Pons (tissue), 1 donor: ENCODE measurements around the gene TRIM2.
A peak's percentile ranks its signal among the peaks of the same experiment; 100 is the strongest.

Experiments
- DNase-seq: peaks from one replicate; pipeline ENCODE4 v3.0.0-alpha.2; 2016; ENCODE audit warnings: low spot score

Gene TRIM2

DNA sequence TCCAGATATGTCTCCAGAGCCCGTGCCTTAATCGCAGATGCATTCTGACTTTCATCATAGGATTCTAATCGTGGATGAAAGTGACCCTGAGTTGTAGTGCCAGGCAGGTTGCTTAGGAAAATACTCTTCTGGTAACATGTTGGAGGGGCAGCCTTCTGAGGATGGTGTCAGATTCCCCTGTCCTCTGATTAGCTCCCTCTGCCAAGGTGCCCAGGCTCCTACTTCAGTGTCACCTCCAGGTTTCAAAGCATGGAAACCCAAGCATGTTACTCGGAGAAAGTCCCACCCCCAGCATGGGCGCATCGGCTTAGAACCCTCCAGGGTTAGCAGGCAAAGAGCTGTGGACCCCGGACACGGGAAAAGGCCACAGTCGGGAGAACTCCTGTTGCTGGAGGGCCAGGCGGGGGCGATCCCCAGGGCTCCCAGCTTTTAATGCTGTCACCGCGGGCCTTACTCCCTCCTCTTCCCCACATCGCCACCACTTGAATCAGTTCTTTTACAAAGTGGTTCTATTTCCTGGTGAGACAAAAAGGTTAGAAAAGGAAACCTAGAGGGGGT lies 44.5 kb downstream of the TRIM2 start:
- DNase-seq: no peak

DNA sequence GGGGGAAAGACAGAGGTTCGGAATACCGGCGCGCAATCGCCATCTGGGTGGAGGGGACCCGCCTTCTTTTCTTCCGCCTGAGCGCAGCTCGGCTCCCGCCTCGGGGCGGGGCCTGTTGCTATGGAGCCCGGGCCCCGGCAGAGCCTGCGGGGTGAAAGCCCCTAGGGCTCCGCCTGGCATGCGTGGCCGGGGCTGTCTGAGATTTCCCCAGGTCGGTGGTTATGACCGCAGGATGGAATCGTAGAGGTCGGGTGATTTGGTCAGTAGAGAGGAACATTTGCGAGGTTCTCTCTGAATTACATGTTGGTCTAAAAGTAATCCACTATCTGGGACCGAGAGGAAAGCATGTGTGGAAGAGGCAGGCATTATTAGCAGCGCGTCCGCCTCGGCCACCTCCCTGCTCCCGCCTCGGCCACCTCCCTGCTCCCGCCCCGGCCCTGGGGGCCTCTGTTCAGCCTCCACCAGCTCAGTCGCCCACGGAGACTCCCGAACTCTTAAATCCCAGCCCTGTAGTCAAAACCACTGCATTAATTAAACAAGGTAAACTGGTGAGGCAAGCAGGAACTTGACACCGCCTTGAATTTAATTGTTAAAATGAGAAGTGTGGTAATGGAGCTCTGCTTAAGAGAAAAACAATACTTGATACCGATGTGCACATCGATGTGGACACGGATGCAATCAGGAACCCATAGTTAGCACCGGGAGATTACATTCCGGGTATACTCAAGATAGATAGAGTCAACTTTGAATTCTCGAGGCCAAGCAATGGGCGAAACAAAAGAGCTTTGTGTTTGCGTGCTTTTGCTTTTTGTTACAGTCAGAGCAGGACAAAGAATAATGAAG lies 45.2 kb downstream of the TRIM2 start:
- DNase-seq: peak; percentile 90

DNA sequence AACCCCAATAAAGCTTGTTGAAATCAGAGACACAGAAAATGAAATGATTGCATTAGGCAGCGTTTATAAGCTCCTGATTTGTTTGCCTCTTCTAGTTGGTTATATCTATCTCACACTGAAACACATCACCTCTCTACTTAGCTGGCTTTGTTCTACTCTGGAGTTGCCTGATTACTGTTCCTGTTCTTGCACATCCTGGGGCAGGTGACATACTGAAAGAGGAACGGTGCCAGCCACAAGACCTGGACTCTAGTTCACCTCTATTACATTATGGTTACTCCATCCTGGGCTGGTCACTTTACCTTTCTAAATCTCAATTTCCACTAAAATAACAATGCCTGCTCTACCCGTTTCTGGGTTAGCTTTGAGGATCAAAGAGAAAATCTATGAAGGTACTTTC lies 47.9 kb downstream of the TRIM2 start:
- no peak for DNase-seq

DNA sequence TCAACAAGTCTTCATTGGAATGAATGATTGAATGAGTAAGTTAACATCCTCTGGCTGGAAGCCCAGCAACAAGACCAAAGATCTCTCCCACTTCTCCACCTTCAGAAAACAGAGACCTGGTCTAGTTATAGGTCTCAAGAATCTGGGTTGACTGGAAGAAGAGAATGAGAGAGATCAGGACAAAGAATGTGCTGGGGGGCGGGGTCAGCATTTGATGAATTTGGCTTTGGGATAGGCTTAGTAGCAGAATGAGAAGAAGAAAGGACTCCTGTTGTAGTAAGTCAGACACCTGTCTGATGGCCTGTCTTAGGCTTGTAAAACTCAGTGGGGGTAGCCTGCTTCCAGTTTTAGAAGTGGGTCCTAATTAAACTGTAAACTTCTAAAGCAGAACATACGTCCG lies 51.0 kb downstream of the TRIM2 start:
- DNase-seq: no peak

DNA sequence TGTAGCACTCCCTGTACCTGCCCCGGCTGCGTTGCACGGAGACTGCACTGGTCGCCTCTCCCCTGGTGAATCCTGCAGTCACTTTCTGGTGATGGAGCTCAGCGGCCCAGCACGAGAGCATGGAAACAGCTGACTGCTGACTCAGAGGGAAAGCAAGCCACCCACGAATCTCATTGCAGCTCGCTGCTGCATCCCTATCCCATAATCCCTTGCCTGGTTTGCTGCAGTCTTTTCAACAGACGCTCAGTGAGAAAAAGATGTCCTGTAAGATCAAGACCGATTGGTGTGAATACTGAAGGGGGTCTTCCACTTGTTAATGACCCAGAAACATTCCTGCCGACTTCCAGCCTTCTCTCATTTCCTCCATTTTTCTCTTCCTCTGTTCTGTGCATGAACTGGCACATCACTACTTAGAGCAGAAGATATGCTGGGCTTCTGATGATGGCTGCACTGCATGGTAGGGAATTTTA lies 52.9 kb downstream of the TRIM2 start:
- peak; percentile 72 for DNase-seq

DNA sequence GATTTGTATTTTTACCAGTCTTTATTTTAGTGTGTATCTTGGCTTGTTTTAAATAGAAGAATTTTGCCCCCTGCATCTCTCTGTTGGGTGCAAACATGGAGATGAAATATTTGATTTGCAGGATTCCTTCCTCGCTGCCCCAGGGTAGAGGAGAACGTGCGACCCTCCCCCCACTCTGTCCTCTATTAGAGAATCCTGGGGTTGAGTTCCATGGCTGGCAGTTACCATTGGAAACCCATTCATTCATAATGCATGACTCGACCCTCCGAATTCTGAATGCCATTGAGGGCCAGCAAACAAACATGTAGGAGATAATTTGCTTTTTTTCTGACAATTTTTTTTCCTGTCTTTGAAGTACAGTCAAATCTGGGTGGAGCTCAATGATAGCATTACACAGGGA lies 53.7 kb downstream of the TRIM2 start:
- DNase-seq: no peak

DNA sequence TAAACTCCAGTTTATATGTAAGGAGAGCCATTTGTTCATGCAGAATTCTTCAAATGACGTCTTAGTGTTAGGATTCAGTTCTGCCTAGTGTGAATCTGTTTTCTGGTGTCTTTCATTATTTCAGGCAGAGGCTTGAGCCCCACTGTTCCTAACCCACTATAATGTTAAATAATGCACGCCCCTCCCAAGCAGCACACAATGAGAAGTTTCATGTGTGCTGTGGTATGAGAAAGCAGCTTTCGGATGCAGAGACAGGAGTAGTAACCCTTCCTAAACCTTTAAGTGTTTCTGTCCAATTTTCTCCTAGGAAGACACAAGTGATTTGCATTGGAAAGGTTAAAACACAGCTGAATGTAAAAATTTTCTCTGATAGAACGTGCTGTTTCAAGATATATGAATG lies 54.5 kb downstream of the TRIM2 start:
- no peak for DNase-seq

DNA sequence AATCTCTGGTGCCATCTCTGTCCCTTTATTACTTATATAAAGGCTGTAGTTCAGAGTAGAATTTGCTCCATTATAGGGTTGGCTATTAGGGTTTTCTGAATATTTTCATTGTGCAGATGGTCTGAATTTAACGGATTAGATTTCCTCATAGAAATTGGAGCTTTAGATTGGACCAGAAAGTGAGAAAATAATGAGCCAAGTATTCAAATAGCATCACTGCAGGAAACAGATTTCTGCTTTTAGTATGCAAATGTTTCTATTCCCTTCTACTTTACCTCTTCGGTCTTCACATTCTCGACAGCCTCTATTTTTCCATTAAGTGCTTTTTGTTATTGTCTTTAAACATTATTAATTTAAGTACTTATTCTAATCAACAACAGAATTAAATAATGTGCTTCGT lies 55.4 kb downstream of the TRIM2 start:
- no peak for DNase-seq

DNA sequence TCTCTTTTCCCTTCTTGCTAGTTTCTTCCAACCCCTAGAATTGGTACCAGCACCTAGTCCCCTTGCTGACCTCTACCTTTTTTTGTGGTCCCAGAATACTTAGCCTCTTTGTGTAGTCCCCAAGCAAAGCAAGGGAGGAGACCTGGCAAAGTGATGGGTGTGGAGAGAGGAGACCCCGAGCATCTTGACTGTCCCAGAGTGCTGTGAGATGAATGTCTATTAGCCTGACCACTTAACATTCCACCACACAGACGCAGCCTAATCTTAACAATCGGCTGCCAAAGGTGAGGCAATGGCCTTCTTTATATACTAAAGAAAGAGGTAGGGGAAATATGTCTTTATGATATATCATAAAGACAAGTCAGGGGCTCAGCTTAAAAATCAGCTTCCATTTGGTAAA lies 55.9 kb downstream of the TRIM2 start:
- no peak for DNase-seq

DNA sequence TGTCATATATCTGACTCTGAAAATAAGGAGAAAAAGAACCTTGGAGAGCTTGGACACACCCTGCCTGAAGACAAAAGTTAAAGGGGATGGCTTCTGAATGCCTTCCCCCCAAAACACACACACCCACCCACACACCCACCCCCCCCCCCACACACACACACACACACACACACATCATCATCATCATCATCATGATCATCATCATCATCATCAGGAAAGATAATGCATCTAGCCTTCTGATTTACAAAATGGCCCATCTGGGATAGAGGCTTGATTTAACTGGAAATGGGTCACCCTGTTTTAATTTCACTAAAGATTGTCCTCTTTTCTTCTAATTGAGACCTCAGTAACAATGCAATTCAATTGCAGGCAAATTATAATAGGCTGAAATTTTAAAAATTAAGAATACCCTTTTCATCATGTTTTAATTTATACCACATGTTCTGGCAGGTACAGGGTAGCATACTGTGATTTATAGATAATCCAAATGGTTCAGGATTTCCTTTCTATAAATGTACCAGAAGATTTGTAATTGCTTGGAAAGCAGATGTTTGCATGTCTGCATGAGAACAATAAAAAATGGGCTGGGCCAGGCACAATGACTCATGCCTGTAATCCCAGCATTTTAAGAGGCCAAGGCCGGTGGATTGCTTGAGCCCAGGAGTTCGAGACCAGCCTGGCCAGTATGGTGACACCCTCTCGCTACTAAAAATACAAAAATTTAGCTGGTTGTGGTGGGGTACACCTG lies 56.5 kb downstream of the TRIM2 start:
- DNase-seq: no peak

DNA sequence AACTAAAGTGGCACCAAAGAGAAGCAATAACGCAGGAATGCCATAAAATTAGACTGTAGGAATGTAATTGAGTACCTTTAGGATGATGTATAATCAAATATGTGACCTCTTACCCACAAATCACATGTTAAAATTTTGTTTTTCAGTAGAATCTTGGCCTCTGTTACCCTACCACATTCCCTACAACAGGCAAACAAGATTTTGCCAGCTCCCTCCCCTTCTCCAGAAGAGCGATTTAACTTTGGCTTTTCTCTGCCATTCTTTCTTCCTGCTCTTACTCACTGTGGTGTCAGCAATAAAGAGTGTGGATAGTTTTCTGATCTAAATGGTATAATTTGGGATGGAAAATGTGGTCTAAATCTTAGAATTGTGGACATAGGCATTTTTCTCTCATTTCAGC lies 57.2 kb downstream of the TRIM2 start:
- DNase-seq: no peak

DNA sequence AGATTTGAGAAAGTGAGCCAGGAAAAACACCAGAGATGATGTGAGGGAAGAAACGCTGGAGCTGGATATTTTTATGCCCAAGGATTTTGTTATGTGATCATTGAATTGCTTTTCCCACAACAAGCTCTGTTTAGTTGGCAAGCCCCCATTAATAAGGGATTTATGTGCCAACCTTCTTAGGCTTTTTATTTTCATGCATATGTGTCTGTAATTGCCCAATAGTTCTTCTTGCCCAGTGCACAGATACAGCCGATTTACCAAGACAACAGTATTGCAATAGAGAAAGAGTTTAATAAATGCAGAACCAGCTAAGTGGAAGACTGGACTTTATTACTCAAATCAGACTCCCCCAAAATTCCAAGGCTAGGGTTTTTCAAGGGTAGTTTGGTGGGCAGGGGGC lies 57.7 kb downstream of the TRIM2 start:
- DNase-seq: no peak

DNA sequence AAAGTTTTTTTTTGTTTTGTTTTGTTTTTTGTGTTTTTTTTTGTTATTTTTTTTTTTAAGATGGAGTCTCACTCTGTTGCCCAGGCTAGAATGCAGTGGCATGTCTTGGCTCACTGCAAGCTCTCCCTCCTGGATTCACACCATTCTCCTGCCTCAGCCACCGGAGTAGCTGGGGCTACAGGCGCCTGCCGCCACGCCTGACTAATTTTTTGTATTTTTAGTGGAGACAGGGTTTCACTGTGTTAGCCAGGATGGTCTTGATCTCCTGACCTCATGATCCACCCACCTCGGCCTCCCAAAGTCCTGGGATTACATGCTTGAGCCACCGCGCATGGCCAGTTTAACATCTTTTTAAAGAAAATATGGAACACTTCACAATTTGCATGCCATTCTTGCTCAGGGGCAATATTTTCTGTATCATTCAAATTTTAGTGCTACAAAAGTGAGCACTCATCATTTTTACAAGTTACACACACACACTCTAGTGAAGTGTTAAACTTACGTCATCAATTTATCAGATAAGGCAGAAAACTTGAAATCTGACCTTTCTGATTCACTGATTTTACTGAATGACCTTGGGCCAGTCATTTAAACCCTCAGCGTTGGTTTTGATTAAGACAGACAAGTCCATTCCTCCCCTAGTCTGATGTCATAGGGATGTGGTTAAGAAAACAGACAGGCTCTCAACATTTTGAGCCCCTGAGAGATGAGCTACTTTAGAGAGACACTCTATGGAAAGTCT lies 61.2 kb downstream of the TRIM2 start:
- DNase-seq: no peak

DNA sequence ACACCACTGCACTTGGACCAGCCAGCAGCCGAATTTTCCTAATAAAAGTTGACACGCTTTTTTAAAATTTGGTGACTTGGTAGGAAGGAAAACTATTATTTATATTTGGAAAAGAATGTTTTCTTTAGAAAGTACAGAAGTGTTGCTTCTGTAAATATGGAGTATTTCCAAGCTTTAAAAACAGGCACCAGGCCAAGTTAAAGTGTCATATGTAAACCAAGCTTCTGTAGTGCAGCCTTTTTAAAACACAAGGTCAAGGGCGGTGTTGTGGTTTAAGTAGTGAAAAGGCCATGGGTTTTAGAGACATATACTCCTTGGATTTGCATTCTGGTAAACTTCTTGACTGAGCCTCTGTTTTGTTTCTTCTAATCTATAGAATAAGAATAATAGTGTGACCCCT lies 62.7 kb downstream of the TRIM2 start:
- DNase-seq: no peak

DNA sequence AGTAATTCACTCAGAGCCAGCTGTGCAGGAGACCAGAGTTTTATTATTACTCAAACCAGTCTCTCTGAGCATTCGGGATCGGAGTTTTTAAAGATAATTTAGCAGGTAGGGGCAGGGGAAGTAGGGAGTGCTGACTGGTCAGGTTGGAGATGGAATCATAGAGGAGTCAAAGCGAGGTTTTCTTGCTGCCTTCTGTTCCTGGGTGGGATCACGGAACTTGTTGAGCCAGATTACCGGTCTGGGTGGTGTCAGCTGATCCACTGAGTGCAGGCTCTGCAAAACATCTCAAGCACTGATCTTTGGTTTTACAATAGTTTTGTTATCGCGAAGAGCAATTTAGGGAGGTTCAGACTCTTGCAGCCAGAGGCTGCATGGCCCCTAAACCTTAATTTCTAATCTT lies 63.6 kb downstream of the TRIM2 start:
- DNase-seq: no peak

DNA sequence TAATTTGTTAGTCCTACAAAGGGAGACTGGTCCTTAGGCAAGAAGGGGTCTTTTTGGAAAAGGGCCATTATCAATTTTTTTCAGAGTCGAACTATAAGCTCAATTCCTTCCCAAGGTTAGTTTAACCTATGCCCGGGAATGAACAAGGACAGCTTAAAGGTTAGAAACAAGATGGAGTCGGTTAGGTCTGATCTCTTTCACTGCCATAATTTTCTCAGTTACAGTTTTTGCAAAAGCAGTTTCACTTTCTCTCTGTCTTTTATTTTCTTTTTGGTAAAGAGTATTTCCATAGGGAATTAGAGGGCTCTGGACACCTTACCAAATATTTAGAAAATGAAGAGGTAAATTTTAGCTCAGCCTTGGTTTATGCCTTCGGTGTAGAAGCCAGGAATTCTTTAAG lies 64.1 kb downstream of the TRIM2 start:
- no peak for DNase-seq

DNA sequence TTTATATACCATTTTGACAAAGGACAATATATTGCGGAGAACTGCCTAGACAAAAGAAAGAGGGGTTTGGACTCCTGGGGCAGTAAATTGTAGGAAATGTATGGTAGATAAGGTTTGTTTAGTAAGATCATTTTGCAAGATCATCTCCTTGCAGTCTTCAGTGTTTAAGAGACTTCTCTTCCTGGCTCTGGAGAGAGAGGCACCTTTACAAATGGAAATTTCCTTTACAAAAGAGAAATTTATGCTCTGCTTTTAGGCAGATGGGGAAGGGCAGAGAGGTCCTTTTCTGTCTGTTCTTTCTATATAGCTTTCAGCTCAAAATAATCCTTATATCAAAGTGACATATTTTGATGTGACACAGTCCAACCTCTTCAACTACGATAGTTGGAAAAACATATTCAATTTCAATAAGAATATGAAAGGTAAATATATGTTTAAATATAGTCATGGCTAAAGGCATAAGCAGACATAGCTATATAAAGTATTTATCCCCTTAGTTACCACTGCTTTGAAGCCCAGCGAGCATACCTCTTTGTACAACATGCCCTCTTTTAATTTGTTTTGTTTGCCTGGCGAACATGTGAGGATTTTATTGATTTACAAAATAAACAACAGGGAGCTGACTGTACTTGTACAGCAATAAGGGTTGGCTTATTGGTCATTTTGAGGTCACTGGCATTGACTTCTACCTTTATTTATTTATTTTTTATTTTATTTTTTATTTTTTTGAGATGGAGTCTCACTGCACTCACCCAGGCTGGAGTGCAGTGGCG lies 65.2 kb downstream of the TRIM2 start:
- no peak for DNase-seq

DNA sequence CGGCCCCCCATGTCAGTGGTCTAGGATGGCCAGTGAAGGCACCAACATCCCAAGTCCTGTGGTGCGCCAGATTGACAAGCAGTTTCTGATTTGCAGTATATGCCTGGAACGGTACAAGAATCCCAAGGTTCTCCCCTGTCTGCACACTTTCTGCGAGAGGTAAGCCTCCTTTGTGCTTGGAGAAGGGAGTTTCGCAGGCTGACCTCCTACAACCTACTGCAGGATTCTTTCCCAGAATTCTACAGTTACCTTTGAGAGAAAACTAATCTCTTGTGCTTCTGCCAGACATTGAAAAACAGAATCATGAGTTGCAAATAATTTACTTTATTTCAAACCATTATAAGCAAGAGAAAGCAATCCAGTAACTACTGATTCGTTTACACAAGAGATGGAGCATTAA lies 66.1 kb downstream of the TRIM2 start:
- DNase-seq: no peak

DNA sequence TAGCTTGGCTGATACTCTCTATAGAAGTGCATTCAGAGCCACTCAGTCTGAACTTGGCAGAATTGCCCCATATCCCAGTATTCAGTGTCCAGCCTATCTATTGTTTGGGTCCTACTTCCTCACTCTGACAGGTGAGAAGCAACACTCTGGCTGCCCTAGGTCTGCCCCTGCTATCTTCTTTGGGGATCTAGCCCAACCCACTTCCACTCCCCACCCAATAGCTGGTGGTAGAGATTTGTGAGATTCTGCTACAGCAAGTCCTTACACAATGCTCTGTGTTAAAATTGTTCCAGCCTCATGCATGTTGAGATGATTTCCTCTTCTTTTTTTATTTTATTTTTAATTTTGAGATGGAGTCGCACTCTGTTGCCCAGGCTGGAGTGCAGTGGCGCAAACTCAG lies 67.6 kb downstream of the TRIM2 start:
- no peak for DNase-seq

DNA sequence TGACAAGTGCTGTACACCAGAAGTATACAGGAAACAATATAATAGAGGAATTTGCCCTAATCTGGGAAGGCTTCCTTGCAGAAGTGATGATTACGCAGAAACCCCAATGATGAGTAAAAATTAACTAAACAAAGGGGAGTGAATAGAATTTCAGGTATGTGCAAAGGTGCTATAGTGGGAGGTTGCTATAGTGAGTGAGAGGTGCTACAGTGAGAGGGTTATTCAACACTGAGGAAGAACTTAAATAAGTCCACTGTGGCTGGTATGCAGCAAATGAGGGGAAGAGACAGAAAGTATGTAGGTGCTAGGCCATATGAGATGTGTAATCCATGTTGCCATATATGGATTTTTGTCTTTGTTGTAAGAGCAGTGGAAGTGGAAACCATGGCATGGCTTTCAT lies 69.5 kb downstream of the TRIM2 start:
- DNase-seq: no peak

DNA sequence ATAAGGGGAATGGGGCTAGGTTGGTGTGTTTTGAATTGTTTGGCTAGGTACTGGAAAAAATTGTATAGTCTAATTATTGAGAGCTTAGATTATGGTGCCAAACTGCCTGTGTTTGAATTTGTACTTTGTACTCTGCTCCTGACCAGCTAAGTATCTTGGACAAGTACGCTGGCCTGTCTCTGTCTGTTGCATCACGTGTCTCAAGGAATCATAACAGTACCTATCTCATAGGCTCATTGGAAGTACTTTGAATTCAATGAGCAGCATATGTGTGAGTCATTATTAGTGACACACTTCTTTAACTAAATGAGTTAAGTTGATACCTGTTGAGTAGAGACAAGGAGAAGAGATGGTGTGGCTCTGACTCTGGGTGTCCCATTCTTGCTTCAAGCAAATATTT lies 70.7 kb downstream of the TRIM2 start:
- DNase-seq: no peak
